Ramos (cell line): ENCODE data around the gene CARS1.

Source experiments
- in situ Hi-C: fragments of 300-500 bp; cut with MboI; formaldehyde crosslinking; loops from one replicate; pipeline ENCODE4 v1.14.3; 2022; ENCODE audit warnings: low sequenced_read_pairs; ENCODE audit not compliant: unreplicated experiment

The CARS1 gene

GRCh38 chr11:3044004-3044403, 13.2 kb downstream of the CARS1 start:
- in situ Hi-C loops: no loop called here

GRCh38 chr11:3043315-3043871, 13.8 kb downstream of the CARS1 start:
- in situ Hi-C loops: no loop called here

GRCh38 chr11:3042496-3043314, 14.5 kb downstream of the CARS1 start:
- in situ Hi-C loops: no loop called here

GRCh38 chr11:3041699-3042441, 15.4 kb downstream of the CARS1 start:
- in situ Hi-C loops: no loop called here

GRCh38 chr11:3040881-3041280, 16.3 kb downstream of the CARS1 start:
- in situ Hi-C loops: no loop called here

- in situ Hi-C loops: no loop called here
Observed at GRCh38 chr11:3037945-3038271, 19.3 kb downstream of the CARS1 start.

- in situ Hi-C loops: no loop called here
Observed at GRCh38 chr11:3037040-3037944, 19.9 kb downstream of the CARS1 start.

- in situ Hi-C loops: no loop called here
Observed at GRCh38 chr11:3036419-3036818, 20.8 kb downstream of the CARS1 start.

GRCh38 chr11:3035333-3035732, 21.9 kb downstream of the CARS1 start:
- in situ Hi-C loops: no loop called here

- in situ Hi-C loops: no loop called here
Observed at GRCh38 chr11:3030289-3031070, 26.7 kb downstream of the CARS1 start.

GRCh38 chr11:3028813-3029212, 28.4 kb downstream of the CARS1 start:
- in situ Hi-C loops: no loop called here

GRCh38 chr11:3026803-3027202, 30.4 kb downstream of the CARS1 start:
- in situ Hi-C loops: no loop called here

- in situ Hi-C loops: no loop called here
Observed at GRCh38 chr11:3022982-3023381, 34.2 kb downstream of the CARS1 start.

GRCh38 chr11:3022300-3022967, 34.8 kb downstream of the CARS1 start:
- in situ Hi-C loops: no loop called here

GRCh38 chr11:3021125-3021524, 36.1 kb downstream of the CARS1 start:
- in situ Hi-C loops: no loop called here

- in situ Hi-C loops: no loop called here
Observed at GRCh38 chr11:3020011-3020410, 37.2 kb downstream of the CARS1 start.

- in situ Hi-C loops: no loop called here
Observed at GRCh38 chr11:3018596-3018995, 38.6 kb downstream of the CARS1 start.

GRCh38 chr11:3016861-3017260, 40.4 kb downstream of the CARS1 start:
- in situ Hi-C loops: no loop called here

- in situ Hi-C loops: no loop called here
Observed at GRCh38 chr11:3015796-3016195, 41.4 kb downstream of the CARS1 start.
